Measurements from ENCODE around the gene ERICH4. TPM values are rescaled to one million over a fixed set of nuclear protein-coding genes. Genes with fewer than 3 reads are reported as not detected.
A peak's percentile ranks its signal among the peaks of the same experiment; 100 is the strongest.

The ERICH4 gene
- total and polyA plus RNA-seq, 2 of the 13 experiments (the other 11 are each of a cell fraction or from before 2014, with no cell fraction given), result 0.40 to 0.64 TPM

- TF ChIP-seq ZBTB10 (CRISPR knock-in tag; IDR thresholded peaks at IDR 0.05; ENCODE audit: borderline replicate concordance) (peak; percentile 83), ZNF124 (CRISPR knock-in tag; IDR thresholded peaks at IDR 0.05) (no peak), SKI (IDR thresholded peaks at IDR 0.05; ENCODE audit: partially characterized antibody) (no peak), ZBTB38 (CRISPR knock-in tag; IDR thresholded peaks at IDR 0.05) (peak; percentile 62; the same call in 1 of the 2 replicates), MXD4 (CRISPR knock-in tag; IDR thresholded peaks at IDR 0.05) (no peak), SKIL (CRISPR knock-in tag; IDR thresholded peaks at IDR 0.05; ENCODE audit: borderline replicate concordance) (0 out of 2 replicates have a peak, but pooled peaks have one; percentile 37), CREB1 (IDR thresholded peaks at IDR 0.05) (no peak), CREB1 (CRISPR knock-in tag; IDR thresholded peaks at IDR 0.05) (no peak), ZBTB14 (CRISPR knock-in tag; IDR thresholded peaks at IDR 0.05) (no peak), FOXA3 (CRISPR knock-in tag; IDR thresholded peaks at IDR 0.05) (0 out of 2 replicates have a peak, but pooled peaks have one; percentile 20), ZNF556 (CRISPR knock-in tag; IDR thresholded peaks at IDR 0.05; ENCODE audit: borderline replicate concordance) (no peak), ZBTB39 (CRISPR knock-in tag; IDR thresholded peaks at IDR 0.05) (no peak), ZNF343 (CRISPR knock-in tag; IDR thresholded peaks at IDR 0.05) (no peak)
- TF ChIP-seq, protein P1, sequence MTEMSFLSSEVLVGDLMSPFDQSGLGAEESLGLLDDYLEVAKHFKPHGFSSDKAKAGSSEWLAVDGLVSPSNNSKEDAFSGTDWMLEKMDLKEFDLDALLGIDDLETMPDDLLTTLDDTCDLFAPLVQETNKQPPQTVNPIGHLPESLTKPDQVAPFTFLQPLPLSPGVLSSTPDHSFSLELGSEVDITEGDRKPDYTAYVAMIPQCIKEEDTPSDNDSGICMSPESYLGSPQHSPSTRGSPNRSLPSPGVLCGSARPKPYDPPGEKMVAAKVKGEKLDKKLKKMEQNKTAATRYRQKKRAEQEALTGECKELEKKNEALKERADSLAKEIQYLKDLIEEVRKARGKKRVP (CRISPR knock-in tag; IDR thresholded peaks at IDR 0.05), result no peak
- TF ChIP-seq, protein P2, sequence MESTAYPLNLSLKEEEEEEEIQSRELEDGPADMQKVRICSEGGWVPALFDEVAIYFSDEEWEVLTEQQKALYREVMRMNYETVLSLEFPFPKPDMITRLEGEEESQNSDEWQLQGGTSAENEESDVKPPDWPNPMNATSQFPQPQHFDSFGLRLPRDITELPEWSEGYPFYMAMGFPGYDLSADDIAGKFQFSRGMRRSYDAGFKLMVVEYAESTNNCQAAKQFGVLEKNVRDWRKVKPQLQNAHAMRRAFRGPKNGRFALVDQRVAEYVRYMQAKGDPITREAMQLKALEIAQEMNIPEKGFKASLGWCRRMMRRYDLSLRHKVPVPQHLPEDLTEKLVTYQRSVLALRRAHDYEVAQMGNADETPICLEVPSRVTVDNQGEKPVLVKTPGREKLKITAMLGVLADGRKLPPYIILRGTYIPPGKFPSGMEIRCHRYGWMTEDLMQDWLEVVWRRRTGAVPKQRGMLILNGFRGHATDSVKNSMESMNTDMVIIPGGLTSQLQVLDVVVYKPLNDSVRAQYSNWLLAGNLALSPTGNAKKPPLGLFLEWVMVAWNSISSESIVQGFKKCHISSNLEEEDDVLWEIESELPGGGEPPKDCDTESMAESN (CRISPR knock-in tag; conservative IDR thresholded peaks at IDR 0.05), result no peak
Observed at GRCh38 chr19:41424335-41425173, 18.4 kb upstream of the ERICH4 start (continued).

Measured in HepG2 (cell line).